NCI-H1105 treated with DMSO at 0.1 percent for 48 hours (cell line): ENCODE results near the gene HMGXB3.

ENCODE experiments used
- DNase-seq: peaks from one replicate; lab custom pipeline; 2025; lab: John Stamatoyannopoulos, UW

Gene HMGXB3

DNA sequence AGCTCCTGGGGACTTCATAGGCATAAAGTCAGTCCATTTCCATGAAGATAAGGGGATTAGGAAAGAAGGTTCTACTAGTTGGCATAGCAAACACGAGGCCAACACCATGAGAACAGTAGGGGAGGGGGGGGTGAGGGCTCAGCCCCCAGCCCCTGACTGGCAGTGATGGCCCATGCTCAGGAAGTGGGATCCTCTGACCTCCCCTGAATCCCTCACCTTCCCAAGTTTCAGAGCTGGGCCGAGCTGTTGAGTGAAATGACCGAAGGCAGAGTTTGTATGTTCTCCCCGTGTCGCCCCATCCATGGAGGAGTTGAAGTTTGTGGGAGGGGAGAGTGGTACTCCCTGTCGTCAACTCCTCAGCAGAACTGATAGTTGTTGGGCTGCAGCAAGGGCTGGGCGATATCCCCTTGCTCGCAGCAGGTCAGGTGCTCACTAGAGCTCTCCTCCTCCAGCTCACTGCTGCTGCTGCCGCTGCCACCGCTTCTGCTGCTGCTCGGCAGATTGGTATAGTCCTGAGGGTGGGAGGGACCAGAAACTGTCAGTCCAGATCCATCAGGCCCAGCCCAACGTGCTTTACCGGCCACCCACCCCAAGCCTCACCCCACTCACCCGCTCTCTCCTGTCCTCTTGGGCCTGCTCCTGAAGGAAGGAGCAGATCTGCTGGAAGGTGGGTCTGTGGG is 53.3 kb downstream of the HMGXB3 start:
- DNase-seq = no peak

DNA sequence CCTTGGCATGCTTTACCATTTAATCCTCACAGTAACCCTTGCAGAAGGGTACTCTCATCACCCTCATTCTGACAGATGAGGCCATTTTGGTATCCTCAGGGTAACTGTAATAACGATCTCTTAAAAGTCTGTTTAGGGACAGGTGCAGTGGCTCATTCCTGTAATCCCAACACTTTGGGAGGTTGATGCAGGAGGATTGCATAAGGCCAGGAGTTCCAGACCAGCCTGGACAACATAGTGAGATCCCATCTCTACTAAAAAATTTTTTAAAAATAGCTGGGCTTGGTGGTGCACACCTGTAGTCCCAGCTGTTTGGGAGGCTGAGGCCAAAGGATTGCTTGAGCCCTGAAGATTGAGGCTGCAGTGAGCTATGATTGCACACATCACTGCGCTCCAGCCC is 54.0 kb downstream of the HMGXB3 start:
- DNase-seq = no peak

DNA sequence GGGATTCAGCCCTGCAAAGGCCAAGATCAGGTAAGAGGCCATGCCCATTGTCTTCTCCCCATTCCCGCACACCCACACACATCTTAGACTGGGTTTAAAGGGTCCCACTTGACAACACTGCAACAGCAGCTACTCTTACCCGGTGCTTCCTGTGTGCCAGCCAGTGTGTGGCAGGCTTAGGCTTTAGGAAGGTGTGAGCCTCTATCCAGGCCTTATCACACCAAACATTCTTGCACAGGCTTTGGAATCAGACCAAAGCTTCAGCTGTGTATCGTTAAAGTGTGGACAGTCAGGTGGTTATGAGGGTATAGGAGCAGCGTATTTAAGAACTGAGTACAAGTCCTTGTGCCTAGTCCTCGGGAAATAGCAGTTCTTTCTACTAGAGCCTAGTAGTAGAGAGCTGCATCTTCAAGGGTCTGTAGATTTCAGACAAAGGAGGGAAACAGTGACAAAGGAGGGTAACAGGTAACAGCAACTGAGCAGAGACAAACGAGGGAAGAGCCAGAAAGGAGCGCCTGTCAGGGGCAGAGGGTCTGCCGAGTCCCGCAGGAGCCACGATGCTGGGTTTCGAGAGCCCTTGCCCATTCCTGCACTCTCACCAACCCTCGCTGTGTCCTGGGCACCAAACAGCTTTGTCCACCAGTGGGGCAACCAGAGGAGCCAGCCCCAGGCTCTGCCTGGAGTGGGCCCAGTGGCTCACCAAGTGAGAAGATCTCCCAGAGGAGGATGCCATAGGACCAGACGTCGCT is 55.0 kb downstream of the HMGXB3 start:
- no peak for DNase-seq

- no peak for DNase-seq
Measured at GRCh38 chr5:150056075-150056443, 55.5 kb downstream of the HMGXB3 start.

GRCh38 chr5:150057052-150057451 is 56.5 kb downstream of the HMGXB3 start:
- DNase-seq = no peak

GRCh38 chr5:150057511-150057910 is 57.0 kb downstream of the HMGXB3 start:
- DNase-seq = no peak

DNA sequence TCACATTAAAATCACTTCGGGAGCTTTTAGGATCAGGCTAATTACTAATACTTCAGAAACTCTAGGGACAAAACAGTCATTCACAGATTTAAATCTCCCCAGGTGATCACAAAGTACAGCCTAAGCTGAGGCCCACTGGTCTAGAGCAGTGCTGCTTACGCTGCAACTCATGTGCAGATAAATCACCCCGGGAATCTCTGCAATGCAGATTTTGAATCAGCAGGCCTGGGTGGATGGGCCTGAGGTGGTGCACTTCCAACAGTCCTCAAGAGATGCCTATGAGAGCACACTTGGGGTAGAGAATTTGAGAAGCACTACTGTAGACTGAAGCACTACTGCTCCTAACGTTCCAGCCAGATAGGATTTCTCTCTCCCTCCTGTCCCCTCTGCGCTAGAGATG is 57.5 kb downstream of the HMGXB3 start:
- no peak for DNase-seq

DNA sequence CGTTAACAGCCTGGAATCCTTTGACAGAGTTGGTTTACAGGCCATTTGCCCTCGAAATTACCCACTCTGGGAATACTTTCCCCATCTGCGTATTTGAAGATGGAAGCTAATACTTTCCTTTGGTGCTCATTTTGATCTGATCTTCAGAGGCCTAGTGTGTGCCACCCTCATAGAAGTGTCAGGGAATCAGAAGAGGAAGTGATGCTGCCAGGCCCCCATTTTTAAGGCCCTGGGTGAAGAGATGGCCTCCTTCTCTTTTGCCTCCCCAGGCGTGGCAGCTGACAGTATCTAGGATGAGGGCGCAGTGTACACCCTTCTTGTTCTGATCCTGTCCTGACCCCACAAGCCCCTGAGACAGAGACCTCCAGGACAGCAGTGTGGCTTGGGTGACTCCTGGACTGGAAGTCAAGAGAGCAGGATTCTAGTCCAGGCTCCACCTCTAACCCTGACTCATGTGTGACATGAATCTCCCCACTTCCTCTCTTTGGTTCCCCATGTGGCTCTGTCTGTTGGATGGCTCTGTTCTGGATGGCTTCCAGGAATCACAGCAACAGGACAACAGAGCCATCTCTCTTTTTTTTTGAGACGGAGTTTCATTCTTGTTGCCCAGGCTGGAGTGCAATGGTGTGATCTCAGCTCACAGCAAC is 58.1 kb downstream of the HMGXB3 start:
- no peak for DNase-seq

DNA sequence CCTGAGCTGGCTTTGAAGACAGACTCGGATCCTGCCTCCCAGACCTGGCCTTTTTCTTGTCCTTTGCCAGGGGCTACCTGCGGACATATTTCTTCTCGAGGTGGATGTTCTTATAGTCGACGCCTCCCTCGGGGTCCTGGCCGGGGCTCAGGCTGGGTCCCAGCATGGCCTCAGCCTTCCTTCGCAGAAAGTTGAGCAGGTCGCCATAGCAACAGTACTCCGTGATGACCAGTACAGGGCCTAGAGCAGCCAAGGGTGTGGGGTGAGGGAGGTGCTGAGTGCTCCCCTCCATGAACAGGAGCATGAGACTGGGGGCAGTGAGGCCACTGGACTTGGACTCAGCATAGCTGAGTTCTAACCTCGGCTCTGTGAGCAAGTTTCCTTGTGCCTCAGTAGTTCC is 59.1 kb downstream of the HMGXB3 start:
- no peak for DNase-seq

GRCh38 chr5:150060471-150060870 is 59.9 kb downstream of the HMGXB3 start:
- DNase-seq = no peak

GRCh38 chr5:150061538-150061995 is 61.0 kb downstream of the HMGXB3 start:
- no peak for DNase-seq

- no peak for DNase-seq
Measured at GRCh38 chr5:150062216-150062922, 61.8 kb downstream of the HMGXB3 start.

DNA sequence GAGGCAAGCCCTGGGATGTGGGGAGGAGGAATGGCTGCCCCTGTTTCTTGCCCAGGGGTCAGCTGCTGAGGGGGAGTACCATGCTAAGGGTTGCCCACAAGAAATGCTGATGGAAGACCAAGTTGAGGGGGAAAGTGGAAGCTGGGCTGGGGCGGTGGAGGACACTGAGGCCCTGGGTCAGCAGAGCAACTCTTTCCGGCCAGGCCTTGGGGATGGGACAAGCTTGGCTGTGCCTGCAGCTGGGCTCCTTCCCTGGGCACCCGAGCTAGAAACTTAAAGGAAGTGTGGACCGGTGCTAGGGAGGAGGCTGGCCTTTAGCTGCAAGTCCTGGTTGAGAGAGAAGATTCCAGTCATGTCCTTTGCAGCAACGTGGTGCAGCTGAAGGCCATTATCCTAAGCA is 63.1 kb downstream of the HMGXB3 start:
- no peak for DNase-seq

DNA sequence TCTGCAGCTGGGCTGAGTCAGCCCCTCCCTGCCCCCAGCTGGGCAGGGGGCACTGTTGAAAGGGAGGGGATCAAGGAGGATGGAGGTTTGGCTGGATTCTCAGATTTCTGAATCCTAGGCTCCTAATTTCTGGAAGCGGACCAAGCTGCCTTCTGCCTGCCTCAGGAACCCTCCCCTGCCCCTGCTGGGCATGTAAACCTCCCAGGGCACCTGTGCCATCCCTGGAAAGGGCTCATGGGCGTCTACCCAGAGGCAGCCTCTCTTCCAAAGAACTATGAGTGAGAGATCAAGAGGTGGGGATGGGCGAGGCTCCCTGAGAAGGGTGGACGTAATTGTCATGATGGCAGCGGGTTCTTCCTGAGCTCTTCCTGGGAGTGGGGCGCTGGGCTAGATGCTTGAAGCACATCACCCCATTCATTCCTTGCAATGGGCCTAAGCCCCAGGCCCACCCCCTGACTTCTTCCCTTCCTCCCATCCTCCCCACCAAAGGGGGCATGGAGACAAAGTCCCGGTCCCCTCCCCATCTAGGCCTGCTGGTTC is 64.2 kb downstream of the HMGXB3 start:
- no peak for DNase-seq

DNA sequence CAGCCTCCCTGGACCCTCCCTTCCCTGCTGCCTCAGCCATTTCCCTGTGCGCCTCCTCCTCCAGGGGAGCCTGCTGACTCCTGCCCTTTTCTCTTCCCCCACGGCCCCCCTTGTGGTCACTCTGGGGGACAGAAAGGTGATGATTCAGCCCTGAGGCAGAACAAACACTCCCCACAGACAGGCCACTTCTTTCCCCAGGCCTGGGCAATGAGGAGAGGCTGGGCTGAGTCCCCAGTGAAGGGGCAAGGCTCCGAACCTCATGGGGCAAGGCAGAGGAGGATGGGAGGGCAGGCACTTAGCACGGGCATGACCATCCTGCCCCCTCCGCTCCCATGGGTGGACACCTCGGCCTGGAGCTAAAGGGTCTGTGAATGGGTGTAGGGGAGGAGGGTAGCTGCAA is 64.8 kb downstream of the HMGXB3 start:
- DNase-seq = no peak

GRCh38 chr5:150065886-150066285 is 65.3 kb downstream of the HMGXB3 start:
- DNase-seq = no peak

DNA sequence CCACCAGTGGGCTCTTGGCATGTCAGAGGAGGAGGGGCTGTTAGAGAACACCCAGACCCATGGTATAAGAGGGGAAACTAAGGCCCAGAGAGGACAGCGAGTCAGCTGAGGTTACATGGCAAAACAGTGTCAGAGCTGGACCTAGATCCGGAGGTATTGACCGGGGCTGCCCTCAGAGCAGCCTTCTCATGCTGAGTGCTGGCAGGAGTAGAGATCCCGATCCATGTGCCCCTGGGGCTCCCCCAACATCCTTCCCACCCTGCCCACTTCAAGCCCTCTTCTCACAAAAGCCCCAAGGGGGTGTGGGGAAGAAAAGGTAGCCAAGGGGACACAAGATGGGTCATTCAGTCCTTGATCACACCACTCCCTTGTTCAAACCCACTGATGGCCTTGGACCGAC is 65.9 kb downstream of the HMGXB3 start:
- no peak for DNase-seq

GRCh38 chr5:150066901-150067396 is 66.4 kb downstream of the HMGXB3 start:
- no peak for DNase-seq

DNA sequence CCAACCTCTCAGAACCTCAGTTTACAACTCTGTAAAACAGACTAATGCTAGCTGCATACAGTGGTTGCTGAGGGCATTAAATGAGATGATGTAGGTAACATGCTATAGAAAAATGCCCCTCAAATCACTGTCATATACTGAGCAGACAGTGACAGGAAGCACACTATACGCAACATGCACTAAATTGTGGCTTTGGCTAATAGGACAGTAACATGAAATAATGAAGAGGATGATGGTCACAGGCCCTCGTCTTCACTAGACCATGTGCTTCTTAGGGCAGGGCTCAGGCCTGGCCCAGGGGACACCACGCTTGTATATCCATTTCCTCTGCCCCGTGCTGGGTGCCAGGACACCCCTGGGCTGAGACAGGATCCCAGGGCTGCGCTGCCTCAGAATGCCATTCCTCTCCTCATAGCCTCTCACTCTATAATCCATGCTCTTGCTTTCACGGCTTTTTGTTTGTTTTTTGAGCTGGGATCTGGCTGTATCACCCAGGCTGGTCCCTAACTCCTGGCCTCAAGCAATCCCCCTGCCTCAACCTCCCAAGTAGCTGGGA is 66.9 kb downstream of the HMGXB3 start:
- DNase-seq = no peak

DNA sequence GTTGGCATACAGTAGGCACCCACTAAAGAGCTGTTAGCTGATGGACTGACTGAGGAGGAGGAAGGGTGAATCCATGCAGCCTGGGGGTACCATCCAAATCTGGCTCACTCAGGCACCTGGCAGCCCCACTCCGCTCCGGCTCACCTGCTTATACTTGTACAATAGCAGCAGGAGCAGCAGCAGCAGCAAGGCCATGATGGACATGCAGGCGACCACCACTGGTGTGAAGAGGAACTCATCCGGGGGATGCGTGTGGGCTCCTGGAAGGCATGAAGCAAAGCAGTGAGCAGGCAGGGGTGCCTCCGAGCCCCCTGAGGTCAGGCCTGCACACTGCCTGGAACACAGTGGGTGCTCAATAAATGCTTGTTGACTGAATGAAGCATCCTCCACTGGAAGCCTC is 67.5 kb downstream of the HMGXB3 start:
- no peak for DNase-seq

DNA sequence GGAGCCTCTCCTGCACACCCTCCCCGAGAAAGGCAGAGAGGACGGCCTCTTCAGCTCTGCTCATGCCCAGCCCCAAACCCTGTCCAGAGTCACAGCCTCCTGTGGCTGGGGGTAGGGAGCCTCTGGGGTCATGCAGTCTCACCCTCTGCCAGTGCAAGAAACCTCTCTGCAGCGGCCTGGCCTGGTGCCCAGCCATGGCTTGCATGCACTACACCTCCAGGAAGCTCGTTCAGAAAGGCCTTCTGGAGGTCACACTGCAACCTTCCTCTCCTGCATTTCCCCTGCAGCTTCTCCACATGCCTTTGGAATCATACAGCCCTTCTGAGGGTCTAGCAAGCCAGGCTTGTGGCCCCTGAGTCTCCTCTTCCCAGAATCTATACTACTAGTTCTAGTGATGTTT is 67.9 kb downstream of the HMGXB3 start:
- DNase-seq = no peak
